Keratinocyte (primary cell): ENCODE data around the gene FIZ1. TPM values are rescaled to one million over a fixed set of nuclear protein-coding genes. Genes with fewer than 3 reads are reported as not detected.

Experiments
- DNase-seq: peaks from one replicate; pipeline ENCODE4 v3.0.0-alpha.2; 2011; ENCODE audit warnings: low read depth, missing footprints, low spot score
- FAIRE-seq: peaks from 2 replicates; lab custom pipeline; 2011; peaks lifted over from hg19 to GRCh38; lab: Jason Lieb, UNC
- H2AFZ ChIP-seq: 2 replicates; pipeline ENCODE4 v1.6.0; 2012; ENCODE audit warnings: low read length, control low read depth, inconsistent platforms; ENCODE audit not compliant: control insufficient read depth
- H3K27ac ChIP-seq: 2 replicates; pipeline ENCODE4 v1.5.1; 2011; ENCODE audit warnings: low read length; ENCODE audit not compliant: control insufficient read depth, insufficient read depth
- H3K27me3 ChIP-seq: 3 replicates; pipeline ENCODE4 v1.6.0; 2011; ENCODE audit warnings: low read length; ENCODE audit not compliant: control insufficient read depth, insufficient read depth; ENCODE audit errors: extremely low read depth
- H3K36me3 ChIP-seq, 2 experiments: 2 replicates in 1 of 2; 3 replicates in 1 of 2; pipeline ENCODE4 v1.5.1; 2011; ENCODE audit warnings: low read length in 2 of 2, mild to moderate bottlenecking in 1 of 2; ENCODE audit not compliant: control insufficient read depth in 2 of 2, insufficient read depth in 2 of 2; ENCODE audit errors: extremely low read depth in 1 of 2
- H3K4me1 ChIP-seq: 3 replicates; pipeline ENCODE4 v1.5.1; 2011; ENCODE audit warnings: low read length; ENCODE audit not compliant: control insufficient read depth, insufficient read depth; ENCODE audit errors: extremely low read depth
- H3K4me2 ChIP-seq: 3 replicates; pipeline ENCODE4 v1.6.0; 2011; ENCODE audit warnings: low read depth, low read length; ENCODE audit not compliant: control insufficient read depth, insufficient read depth; ENCODE audit errors: extremely low read depth
- H3K4me3 ChIP-seq, 3 experiments: fragments of 200-600 bp in 1 of 3; sonication (generic) in 1 of 3; 2 replicates in 2 of 3; 3 replicates in 1 of 3; pipeline ENCODE4 v1.5.1; 2011 to 2016; ENCODE audit warnings: low read length in 3 of 3, mild to moderate bottlenecking in 3 of 3, control low read depth in 2 of 3, inconsistent platforms in 1 of 3, low read depth in 1 of 3, mixed read lengths in 1 of 3, mixed run types in 1 of 3, moderate library complexity in 1 of 3; ENCODE audit not compliant: control insufficient read depth in 2 of 3, insufficient read depth in 2 of 3; ENCODE audit errors: extremely low read depth in 1 of 3
- H3K79me2 ChIP-seq: 2 replicates; pipeline ENCODE4 v1.6.0; 2012; ENCODE audit warnings: low read length; ENCODE audit not compliant: control insufficient read depth, insufficient read depth
- H3K9ac ChIP-seq: 3 replicates; pipeline ENCODE4 v1.6.0; 2011; ENCODE audit warnings: low read length; ENCODE audit not compliant: control insufficient read depth, insufficient read depth; ENCODE audit errors: extremely low read depth
- H3K9me1 ChIP-seq: 3 replicates; pipeline ENCODE4 v1.6.0; 2011; ENCODE audit warnings: low read length; ENCODE audit not compliant: control insufficient read depth, insufficient read depth; ENCODE audit errors: extremely low read depth
- H3K9me3 ChIP-seq: 2 replicates; pipeline ENCODE4 v1.5.1; 2012; ENCODE audit warnings: low read depth, low read length; ENCODE audit not compliant: control insufficient read depth
- H4K20me1 ChIP-seq: 3 replicates; pipeline ENCODE4 v1.6.0; 2011; ENCODE audit warnings: low read length; ENCODE audit not compliant: control insufficient read depth, insufficient read depth; ENCODE audit errors: extremely low read depth
- EZH2 ChIP-seq: IDR thresholded peaks from one replicate; pipeline ENCODE4 v1.6.1; 2012; ENCODE audit warnings: inconsistent platforms, mild to moderate bottlenecking, low read length, moderate library complexity
- dilution Hi-C: fragments of 300-500 bp; cut with MboI; formaldehyde crosslinking; loops from one replicate; pipeline ENCODE4 v1.7.0; 2020; ENCODE audit warnings: low sequenced_read_pairs; ENCODE audit not compliant: extremely low pct_ligation_motif_present
- polyA plus RNA-seq, 5 experiments: library from polyadenylated mRNA; depleted of rRNA in 3 of 5; stranded (reverse) in 3 of 5; stranded (forward) in 1 of 5; unstranded in 1 of 5; fragments of >200 nt; gene quantifications; 1 replicate in 1 of 5; 2 replicates in 3 of 5; 3 replicates in 1 of 5; pipeline versions ENCODE4 v1.2.1 to v1.2.3, GENCODE V29; 2011 to 2012; ENCODE audit warnings: missing spikeins in 2 of 5, low read depth in 1 of 5, low replicate concordance in 1 of 5
- TF ChIP-seq, protein P1 (sequence below), 3 experiments: IDR thresholded peaks in 1 of 3; conservative IDR thresholded peaks in 1 of 3; optimal IDR thresholded peaks in 1 of 3; 2 replicates in 2 of 3; 3 replicates in 1 of 3; pipeline versions ENCODE3 to v1.5.1; 2011; ENCODE audit warnings: low read length in 3 of 3, mild to moderate bottlenecking in 3 of 3, moderate library complexity in 2 of 3, control low read depth in 1 of 3, inconsistent platforms in 1 of 3; ENCODE audit not compliant: insufficient read depth in 2 of 3; ENCODE audit errors: extremely low read depth in 1 of 3

The FIZ1 gene
- polyA plus RNA-seq, 1 donor (not counting 4 experiments of a cell fraction or from before 2014, with no cell fraction given) = 2.7 TPM

DNA sequence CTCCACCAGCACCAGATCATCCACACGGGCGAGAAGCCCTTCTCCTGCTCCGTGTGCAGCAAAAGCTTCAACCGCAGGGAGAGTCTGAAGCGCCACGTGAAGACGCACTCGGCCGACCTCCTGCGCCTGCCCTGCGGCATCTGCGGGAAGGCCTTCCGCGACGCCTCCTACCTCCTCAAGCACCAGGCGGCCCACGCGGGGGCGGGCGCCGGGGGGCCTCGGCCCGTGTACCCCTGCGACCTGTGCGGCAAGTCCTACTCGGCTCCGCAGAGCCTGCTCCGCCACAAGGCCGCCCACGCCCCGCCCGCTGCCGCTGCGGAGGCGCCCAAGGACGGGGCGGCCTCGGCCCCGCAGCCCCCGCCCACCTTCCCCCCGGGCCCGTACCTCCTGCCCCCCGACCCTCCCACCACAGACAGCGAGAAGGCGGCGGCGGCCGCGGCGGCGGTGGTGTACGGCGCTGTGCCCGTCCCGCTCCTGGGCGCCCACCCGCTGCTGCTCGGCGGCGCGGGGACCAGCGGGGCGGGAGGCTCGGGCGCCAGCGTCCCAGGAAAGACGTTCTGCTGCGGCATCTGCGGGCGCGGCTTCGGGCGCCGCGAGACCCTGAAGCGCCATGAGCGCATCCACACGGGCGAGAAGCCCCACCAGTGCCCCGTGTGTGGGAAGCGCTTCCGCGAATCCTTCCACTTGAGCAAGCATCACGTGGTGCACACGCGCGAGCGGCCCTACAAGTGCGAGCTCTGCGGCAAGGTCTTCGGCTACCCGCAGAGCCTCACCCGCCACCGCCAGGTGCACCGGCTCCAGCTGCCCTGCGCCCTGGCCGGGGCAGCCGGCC lies 15.6 kb upstream of the FIZ1 start:
- Histone ChIP-seq H3K27ac (no peak overlapping the region), H2AFZ (no peak overlapping the region), H3K36me3 (peaks cover 9 to 11% of the 10 kb centered on the region in 2 experiments), H3K9ac (no peak overlapping the region), H3K4me2 (no peak overlapping the region), H4K20me1 (no peaks in the 10 kb centered on the region), H3K27me3 (no peaks in the 10 kb centered on the region), H3K79me2 (peaks cover 22% of the 10 kb centered on the region), H3K4me3 (no peak overlapping the region), H3K4me1 (no peaks in the 10 kb centered on the region), H3K9me3 (no peaks in the 10 kb centered on the region), H3K9me1 (no peaks in the 10 kb centered on the region)
- no peak for TF ChIP-seq EZH2
- TF ChIP-seq, protein P1, sequence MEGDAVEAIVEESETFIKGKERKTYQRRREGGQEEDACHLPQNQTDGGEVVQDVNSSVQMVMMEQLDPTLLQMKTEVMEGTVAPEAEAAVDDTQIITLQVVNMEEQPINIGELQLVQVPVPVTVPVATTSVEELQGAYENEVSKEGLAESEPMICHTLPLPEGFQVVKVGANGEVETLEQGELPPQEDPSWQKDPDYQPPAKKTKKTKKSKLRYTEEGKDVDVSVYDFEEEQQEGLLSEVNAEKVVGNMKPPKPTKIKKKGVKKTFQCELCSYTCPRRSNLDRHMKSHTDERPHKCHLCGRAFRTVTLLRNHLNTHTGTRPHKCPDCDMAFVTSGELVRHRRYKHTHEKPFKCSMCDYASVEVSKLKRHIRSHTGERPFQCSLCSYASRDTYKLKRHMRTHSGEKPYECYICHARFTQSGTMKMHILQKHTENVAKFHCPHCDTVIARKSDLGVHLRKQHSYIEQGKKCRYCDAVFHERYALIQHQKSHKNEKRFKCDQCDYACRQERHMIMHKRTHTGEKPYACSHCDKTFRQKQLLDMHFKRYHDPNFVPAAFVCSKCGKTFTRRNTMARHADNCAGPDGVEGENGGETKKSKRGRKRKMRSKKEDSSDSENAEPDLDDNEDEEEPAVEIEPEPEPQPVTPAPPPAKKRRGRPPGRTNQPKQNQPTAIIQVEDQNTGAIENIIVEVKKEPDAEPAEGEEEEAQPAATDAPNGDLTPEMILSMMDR (optimal IDR thresholded peaks at IDR 0.05 in 1 of 3, IDR thresholded peaks at IDR 0.05 in 1 of 3, conservative IDR thresholded peaks at IDR 0.05 in 1 of 3; ENCODE audit: extremely low read depth in 1 of 3, insufficient read depth in 2 of 3, low read length in 3 of 3) = no peak
- FAIRE-seq (no peak), DNase-seq (no peak)
- dilution Hi-C loops = no loop called here

DNA sequence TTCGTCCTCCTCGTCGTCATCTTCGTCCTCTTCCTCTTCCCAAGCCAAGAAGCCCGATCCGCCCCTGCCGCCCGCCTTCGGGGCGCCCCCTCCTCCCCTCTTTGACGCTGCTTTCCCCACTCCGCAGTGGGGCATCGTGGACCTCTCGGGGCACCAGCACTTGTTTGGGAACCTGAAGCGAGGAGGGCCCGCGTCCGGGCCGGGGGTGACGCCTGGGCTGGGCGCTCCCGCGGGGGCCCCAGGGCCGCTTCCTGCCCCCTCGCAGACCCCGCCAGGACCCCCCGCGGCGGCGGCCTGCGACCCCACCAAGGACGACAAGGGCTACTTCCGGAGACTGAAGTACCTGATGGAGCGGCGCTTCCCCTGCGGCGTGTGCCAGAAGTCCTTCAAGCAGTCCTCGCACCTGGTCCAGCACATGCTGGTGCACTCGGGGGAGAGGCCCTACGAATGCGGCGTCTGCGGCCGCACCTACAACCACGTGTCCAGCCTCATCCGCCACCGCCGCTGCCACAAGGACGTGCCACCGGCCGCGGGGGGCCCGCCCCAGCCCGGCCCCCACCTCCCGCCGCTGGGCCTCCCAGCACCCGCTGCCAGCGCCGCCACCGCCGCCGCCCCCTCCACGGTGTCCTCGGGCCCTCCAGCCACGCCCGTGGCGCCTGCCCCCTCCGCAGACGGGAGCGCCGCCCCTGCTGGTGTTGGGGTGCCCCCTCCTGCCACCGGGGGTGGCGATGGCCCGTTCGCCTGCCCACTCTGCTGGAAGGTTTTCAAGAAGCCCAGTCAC lies 14.8 kb upstream of the FIZ1 start:
- FAIRE-seq = no peak

More for the DNA sequence above, 14.8 kb upstream of the FIZ1 start:
- no peaks in the 10 kb centered on the region for H3K9me3 ChIP-seq
- no peak overlapping the region for H3K9ac ChIP-seq
- DNase-seq = no peak
- H3K4me3 ChIP-seq = no peak overlapping the region
- dilution Hi-C loops = no loop called here
- no peaks in the 10 kb centered on the region for H3K27me3 ChIP-seq
- no peaks in the 10 kb centered on the region for H4K20me1 ChIP-seq
- TF ChIP-seq EZH2 = no peak
- TF ChIP-seq, protein P1 (optimal IDR thresholded peaks at IDR 0.05 in 1 of 3, IDR thresholded peaks at IDR 0.05 in 1 of 3, conservative IDR thresholded peaks at IDR 0.05 in 1 of 3; ENCODE audit: extremely low read depth in 1 of 3, insufficient read depth in 2 of 3, low read length in 3 of 3) = no peak
- H3K4me2 ChIP-seq = no peak overlapping the region
- no peak overlapping the region for H2AFZ ChIP-seq
- H3K36me3 ChIP-seq = peaks cover 9 to 15% of the 10 kb centered on the region in 2 experiments
- peaks cover 30% of the 10 kb centered on the region for H3K79me2 ChIP-seq
- no peaks in the 10 kb centered on the region for H3K4me1 ChIP-seq
- no peak overlapping the region for H3K27ac ChIP-seq
- H3K9me1 ChIP-seq = no peaks in the 10 kb centered on the region
